Coronary artery (tissue), 2 donors: Measurements from ENCODE around the gene KRT84.
"Not testable (repeated sequence)": the region's sequence is repeated elsewhere in the genome, so short reads cannot be mapped to it uniquely, and the experiment has no call there.

Source experiments
- DNase-seq: peaks from one replicate; pipeline ENCODE4 v3.0.0-alpha.2; 2017; ENCODE audit warnings: low spot score
- H3K27ac ChIP-seq, 2 donors: fragments of 200-600 bp; sonication (generic); one replicate each; pipeline ENCODE4 v1.5.1; 2016 to 2019
- H3K4me3 ChIP-seq: fragments of 200-600 bp; sonication (generic); 2 replicates; pipeline ENCODE4 v1.5.1; 2016; ENCODE audit warnings: mild to moderate bottlenecking, moderate library complexity
- TF ChIP-seq, protein P1 (sequence below): fragments of 200-600 bp; sonication (generic); IDR thresholded peaks from one replicate; pipeline ENCODE4 v1.5.1; 2019; ENCODE audit warnings: antibody characterized with exemption

KRT84 gene

DNA sequence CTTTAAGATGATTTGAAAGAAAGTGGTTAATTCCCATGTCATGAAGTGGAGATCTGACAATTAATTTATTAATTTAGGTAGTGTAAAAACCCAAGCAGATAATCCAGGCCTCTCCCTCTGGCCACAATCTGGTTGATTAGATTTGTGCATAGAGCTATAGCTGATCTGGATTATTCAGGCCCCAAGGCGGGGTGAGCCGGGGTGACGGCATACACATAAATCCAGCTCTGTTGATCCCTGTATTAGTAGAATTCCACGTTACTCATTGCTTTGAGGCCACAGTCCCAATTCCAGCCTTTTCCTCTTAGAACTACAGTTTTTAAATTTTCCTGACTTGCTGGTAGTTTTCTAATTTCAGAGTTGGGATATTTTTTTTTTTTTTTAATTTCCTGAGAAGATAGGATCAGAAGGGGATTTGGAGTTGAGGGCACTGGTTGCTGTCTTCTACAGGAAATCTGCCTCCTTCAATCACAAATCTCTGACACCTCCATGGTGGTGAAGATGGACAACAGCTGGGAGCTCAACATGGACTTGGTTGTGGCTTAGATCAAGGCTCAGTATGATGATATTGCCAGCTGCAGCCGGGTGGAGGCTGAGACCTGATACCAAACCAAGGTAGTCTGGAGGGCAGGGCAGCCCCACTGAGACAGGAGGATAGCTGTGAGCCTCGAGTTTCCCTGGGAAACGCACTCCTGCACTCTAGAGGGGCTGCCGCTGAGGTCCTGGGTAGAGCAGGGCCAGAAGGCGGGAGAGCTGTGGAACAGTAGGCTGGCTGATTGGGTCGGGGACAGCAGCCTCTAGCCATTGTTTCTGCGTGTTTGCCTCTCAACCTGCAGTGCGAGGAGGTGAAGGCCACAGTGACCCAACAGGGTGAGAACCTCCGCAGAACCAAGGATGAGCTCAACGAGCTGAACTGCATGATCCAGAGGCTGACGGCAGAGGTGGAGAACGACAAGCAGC, 37.6 kb downstream of the KRT84 start:
- Histone ChIP-seq H3K4me3 (no peak overlapping the region), H3K27ac (peak overlapping the region; percentile 4 to 65)
- TF ChIP-seq, protein P1, sequence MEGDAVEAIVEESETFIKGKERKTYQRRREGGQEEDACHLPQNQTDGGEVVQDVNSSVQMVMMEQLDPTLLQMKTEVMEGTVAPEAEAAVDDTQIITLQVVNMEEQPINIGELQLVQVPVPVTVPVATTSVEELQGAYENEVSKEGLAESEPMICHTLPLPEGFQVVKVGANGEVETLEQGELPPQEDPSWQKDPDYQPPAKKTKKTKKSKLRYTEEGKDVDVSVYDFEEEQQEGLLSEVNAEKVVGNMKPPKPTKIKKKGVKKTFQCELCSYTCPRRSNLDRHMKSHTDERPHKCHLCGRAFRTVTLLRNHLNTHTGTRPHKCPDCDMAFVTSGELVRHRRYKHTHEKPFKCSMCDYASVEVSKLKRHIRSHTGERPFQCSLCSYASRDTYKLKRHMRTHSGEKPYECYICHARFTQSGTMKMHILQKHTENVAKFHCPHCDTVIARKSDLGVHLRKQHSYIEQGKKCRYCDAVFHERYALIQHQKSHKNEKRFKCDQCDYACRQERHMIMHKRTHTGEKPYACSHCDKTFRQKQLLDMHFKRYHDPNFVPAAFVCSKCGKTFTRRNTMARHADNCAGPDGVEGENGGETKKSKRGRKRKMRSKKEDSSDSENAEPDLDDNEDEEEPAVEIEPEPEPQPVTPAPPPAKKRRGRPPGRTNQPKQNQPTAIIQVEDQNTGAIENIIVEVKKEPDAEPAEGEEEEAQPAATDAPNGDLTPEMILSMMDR, result no peak
- DNase-seq, result no peak

DNA sequence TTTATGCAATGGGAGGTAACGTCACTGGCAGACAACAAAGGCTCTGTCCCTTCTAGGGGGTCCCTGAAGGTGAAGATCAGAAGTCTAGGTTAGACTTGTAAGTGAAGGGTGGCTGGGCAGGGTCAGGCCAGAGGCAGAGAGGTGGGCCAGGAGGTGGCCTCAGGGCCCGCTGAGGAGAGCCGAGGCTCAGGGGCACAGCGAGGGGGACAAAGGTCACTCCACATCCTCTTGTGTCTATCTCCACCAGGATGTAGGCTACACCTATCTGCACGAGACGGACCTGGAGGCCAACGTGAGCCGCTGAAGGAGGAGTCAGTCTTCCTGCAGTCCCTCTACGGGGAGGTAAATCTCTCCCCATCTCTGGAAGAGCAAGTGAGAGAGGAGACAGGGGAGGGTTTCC, 38.4 kb downstream of the KRT84 start:
- H3K4me3 ChIP-seq, result no peak overlapping the region
- TF ChIP-seq, protein P1, result no peak
- H3K27ac ChIP-seq, result peak overlapping the region; percentile 4 to 65
- no peak for DNase-seq

DNA sequence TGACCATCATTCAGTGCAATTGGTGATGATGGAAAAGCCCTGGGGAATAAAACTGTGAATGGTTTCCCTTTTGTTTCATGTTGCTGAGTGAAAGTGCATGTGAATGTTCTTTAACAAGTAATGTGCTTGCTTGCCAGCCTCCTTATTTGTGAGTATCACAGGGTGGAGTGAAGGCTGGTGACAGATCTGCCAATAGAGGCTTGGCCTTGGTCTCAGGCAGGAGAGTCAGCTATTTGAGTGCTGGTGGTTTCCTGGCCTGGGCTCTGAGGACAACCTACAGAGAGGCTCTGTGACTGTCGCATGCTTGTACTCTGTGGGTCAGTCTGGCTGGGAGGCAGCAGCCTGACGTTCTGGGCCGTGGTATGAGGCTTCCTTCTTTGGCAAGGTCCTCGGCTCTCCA, 38.9 kb downstream of the KRT84 start:
- Histone ChIP-seq H3K4me3 (no peak overlapping the region), H3K27ac (peak overlapping the region; percentile 39 to 65)
- no peak for DNase-seq
- TF ChIP-seq, protein P1, result no peak

DNA sequence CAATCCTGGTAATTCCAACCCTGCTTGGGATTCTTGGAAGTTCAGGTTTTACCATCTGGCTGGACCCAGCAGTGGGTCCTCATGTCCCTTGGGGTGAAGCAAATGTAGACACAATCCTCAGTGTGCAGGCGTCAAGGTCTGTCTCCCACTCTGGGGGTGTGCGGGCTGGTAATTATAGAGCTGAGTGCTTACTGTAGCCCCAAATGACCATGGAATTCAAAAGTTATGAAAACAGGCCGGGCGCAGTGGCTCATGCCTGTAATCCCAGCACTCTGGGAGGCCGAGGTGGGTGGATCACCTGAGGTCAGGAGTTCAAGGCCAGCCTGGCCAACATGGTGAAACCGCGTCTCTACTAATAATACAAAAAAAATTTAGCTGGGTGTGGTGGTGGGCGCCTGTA, 40.4 kb downstream of the KRT84 start:
- not testable (repeated sequence) for H3K4me3 ChIP-seq, DNase-seq, H3K27ac ChIP-seq

DNA sequence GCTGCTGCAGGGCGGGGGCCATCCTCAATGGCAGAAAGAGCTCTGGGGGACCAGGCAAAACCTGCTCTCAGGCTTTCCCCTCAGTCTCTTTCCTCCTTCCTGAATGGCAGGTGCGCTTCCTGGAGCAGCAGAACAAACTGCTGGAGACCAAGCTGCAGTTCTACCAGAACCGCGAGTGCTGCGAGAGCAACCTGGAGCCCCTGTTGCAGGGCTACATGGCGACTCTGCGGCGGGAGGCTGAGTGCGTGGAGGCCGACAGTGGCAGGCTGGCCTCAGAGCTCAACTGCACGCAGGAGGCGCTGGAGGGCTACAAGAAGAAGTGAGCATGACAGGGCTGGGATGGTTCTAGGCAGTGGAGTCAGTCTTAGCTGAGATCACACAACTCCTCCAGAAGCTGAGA, 41.3 kb downstream of the KRT84 start:
- H3K27ac ChIP-seq, result no peak overlapping the region
- TF ChIP-seq, protein P1, result no peak
- no peak for DNase-seq
- no peak overlapping the region for H3K4me3 ChIP-seq

DNA sequence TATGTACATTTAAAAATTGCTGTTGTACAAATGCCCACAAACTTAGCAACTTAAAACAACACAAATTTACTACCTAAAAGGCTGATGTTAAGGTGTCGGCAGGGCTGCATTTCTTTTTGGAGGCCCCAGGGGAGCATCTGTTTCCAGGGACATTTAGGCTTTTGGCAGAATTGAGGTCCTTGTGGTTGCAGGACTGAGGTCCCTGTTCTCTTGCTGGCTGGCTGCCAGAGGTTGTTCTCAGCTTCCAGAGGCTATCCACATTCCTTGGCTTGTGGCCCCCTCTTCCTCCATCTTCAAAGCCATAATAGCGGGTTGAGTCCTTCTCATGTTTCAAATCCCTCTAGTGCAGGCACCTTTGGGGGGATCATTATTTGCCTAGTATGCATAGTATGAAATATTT, 41.9 kb downstream of the KRT84 start:
- TF ChIP-seq, protein P1, result no peak
- DNase-seq, result no peak
- H3K4me3 ChIP-seq, result no peak overlapping the region
- H3K27ac ChIP-seq, result no peak overlapping the region

DNA sequence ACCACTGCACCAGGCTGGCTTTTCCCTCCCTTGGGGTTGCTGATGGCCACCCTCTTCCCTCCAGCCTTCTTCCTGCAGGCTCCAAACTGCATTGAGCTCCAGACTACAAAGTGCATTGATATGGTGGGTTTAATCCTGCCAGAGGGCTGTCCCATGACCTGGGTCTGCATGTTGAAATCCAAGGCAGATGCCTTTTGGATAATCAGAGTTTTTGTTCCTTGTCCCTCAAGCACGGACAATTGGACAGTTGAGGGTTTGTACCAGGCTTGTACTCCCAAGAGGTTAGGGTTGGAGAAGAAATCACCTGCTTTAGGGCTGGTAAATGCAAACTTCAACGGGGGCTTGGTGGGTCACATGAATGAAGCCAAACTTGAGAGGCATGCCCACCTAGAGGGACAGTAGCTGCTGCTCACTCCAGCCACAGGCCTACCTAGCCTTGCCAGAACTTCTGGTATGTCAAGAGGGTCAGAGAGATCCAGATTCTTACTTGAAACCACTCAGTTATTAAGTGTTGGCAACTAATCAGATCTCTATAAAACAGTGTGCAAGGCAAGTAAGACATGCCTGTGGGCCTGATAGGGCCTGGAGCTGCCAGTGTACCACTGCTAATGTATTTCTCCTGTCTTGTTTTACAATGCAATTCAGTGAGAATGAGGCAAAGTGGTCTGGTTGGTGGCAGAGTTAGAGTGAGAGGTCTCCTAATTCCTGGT, 42.5 kb downstream of the KRT84 start:
- Histone ChIP-seq H3K4me3 (no peak overlapping the region), H3K27ac (no peak overlapping the region)
- TF ChIP-seq, protein P1, result no peak
- no peak for DNase-seq
